ENCODE results near the gene LTBR. TPM values are rescaled to one million over a fixed set of nuclear protein-coding genes. Genes with fewer than 3 reads are reported as not detected.
A peak's percentile ranks its signal among the peaks of the same experiment; 100 is the strongest.

The LTBR gene
- total and polyA plus RNA-seq, 2 of the 4 experiments (the other 2 are of a cell fraction): 19.7 to 62.5 TPM

GRCh38 chr12:6386491-6386890, 2.5 kb downstream of the LTBR start:
- intact Hi-C loops (cut with micrococcal nuclease): no loop called here
- H3K4ac ChIP-seq (ENCODE audit: low read depth, low read length): no peak overlapping the region
- DNase-seq (no peak), ATAC-seq (ENCODE audit: low read depth) (no peak)
- dilution Hi-C loops (cut with HindIII; ENCODE audit: low sequenced_read_pairs, unreplicated experiment): no loop called here
- H4K20me1 ChIP-seq (ENCODE audit: insufficient read depth, low read length): peaks cover 7% of the 10 kb centered on the region; the same call in 1 of the 2 replicates
- H3K18ac ChIP-seq (ENCODE audit: low read depth, low read length): no peak overlapping the region
- no peak overlapping the region for H2AK9ac ChIP-seq (replicated peaks; ENCODE audit: low read depth, low read length, poor library complexity)
- H3K36me3 ChIP-seq (ENCODE audit: control insufficient read depth, insufficient read depth, low read length): peaks cover 46% of the 10 kb centered on the region
- no peak overlapping the region for H2AK5ac ChIP-seq (ENCODE audit: low read depth, low read length)
- POLR2A ChIA-PET (ENCODE audit: unreplicated experiment): no interaction called here
- no peak overlapping the region for H4K5ac ChIP-seq (ENCODE audit: low read depth, low read length)
- no peak overlapping the region for H3K9ac ChIP-seq (ENCODE audit: low read depth, low read length)
- no peak overlapping the region for H2BK5ac ChIP-seq (ENCODE audit: low read depth, low read length, poor library complexity, severe bottlenecking)
- H2BK120ac ChIP-seq (ENCODE audit: low read depth, low read length): no peak overlapping the region
- no peak overlapping the region for H3K23ac ChIP-seq (ENCODE audit: low read depth, low read length)
- TF ChIP-seq POLR2A (IDR thresholded peaks at IDR 0.05; ENCODE audit: low read depth, low read length) (no peak), CEBPB (IDR thresholded peaks at IDR 0.05; ENCODE audit: low read depth, low read length) (0 out of 2 replicates have a peak, but pooled peaks have one; percentile 6), MAFK (IDR thresholded peaks at IDR 0.05; ENCODE audit: low read depth, low read length) (no peak), MXI1 (IDR thresholded peaks at IDR 0.05; ENCODE audit: borderline replicate concordance, low read depth, low read length) (no peak), RFX5 (IDR thresholded peaks at IDR 0.05; ENCODE audit: low read depth, low read length) (no peak), SMC3 (IDR thresholded peaks at IDR 0.05; ENCODE audit: low read depth, low read length) (no peak), NFE2L2 (IDR thresholded peaks at IDR 0.05; ENCODE audit: low read depth, low read length) (no peak)
- TF ChIP-seq, protein P1, sequence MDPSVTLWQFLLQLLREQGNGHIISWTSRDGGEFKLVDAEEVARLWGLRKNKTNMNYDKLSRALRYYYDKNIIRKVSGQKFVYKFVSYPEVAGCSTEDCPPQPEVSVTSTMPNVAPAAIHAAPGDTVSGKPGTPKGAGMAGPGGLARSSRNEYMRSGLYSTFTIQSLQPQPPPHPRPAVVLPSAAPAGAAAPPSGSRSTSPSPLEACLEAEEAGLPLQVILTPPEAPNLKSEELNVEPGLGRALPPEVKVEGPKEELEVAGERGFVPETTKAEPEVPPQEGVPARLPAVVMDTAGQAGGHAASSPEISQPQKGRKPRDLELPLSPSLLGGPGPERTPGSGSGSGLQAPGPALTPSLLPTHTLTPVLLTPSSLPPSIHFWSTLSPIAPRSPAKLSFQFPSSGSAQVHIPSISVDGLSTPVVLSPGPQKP (IDR thresholded peaks at IDR 0.05; ENCODE audit: borderline replicate concordance, low read depth, low read length): no peak
- H3K14ac ChIP-seq (replicated peaks; ENCODE audit: low read depth, low read length): no peak overlapping the region
- WGBS, 2 experiments (ENCODE audit: extremely low coverage in 2 of 2, insufficient read length in 1 of 2): 100% methylated on average over 1 of the region's 1 CpG; no CpG with 5 or more reads in 1 of the 2 experiments
- CTCF ChIA-PET: no interaction called here
- no peak overlapping the region for H2BK20ac ChIP-seq (ENCODE audit: low read depth, low read length)
- H2AFZ ChIP-seq (replicated peaks; ENCODE audit: low read length, poor library complexity): no peak overlapping the region
- no peak overlapping the region for H3K56ac ChIP-seq (ENCODE audit: extremely low read depth, insufficient read depth, low read length)
- in situ Hi-C loops (cut with MboI; ENCODE audit: low sequenced_read_pairs): no loop called here
- no peaks in the 10 kb centered on the region for H3K9me3 ChIP-seq (ENCODE audit: control insufficient read depth, insufficient read depth, low read length)
- peaks cover 27 to 62% of the 10 kb centered on the region in 2 experiments; a peak in 3 of 4 replicates for H3K79me1 ChIP-seq (ENCODE audit: low read depth in 1 of 2, low read length in 2 of 2)
- no peak overlapping the region for H2BK15ac ChIP-seq (ENCODE audit: low read depth, low read length)
- peaks cover 36% of the 10 kb centered on the region for H3K9me1 ChIP-seq (ENCODE audit: insufficient read depth, low read length)
- H3K4me3 ChIP-seq (ENCODE audit: insufficient read depth, low read depth, low read length): no peak overlapping the region
- H3K4me1 ChIP-seq (ENCODE audit: control insufficient read depth, insufficient read depth, low read length): peaks cover 20% of the 10 kb centered on the region
- no peak overlapping the region for H3K27ac ChIP-seq (ENCODE audit: insufficient read depth, low read length)
- H4K91ac ChIP-seq (ENCODE audit: insufficient read depth, low read depth, low read length): no peak overlapping the region
- no peaks in the 10 kb centered on the region for H3K27me3 ChIP-seq (ENCODE audit: control insufficient read depth, insufficient read depth, low read length)
- BruUV-seq (replicated peaks): no TSS peak
- no peak overlapping the region; a peak in 1 of 4 replicates for H4K8ac ChIP-seq (ENCODE audit: low read depth in 2 of 2, low read length in 2 of 2)
- no peak overlapping the region for H3K4me2 ChIP-seq (ENCODE audit: low read depth, low read length)
